GM12872 (cell line): ENCODE results near the gene MLLT3.

Source experiments
- CTCF ChIP-seq: IDR thresholded peaks from 3 replicates; pipeline ENCODE4 v1.5.1; 2011; ENCODE audit warnings: low read depth, mild to moderate bottlenecking, low read length, moderate library complexity; ENCODE audit not compliant: insufficient read depth

The MLLT3 gene

GRCh38 chr9:20335668-20336332, 286.5 kb downstream of the MLLT3 start:
- TF ChIP-seq CTCF: no peak

GRCh38 chr9:20333991-20334390, 288.3 kb downstream of the MLLT3 start:
- no peak for TF ChIP-seq CTCF

GRCh38 chr9:20331095-20331685, 291.1 kb downstream of the MLLT3 start:
- no peak for TF ChIP-seq CTCF

GRCh38 chr9:20330688-20331087, 291.6 kb downstream of the MLLT3 start:
- TF ChIP-seq CTCF: no peak

GRCh38 chr9:20326516-20326915, 295.8 kb downstream of the MLLT3 start:
- no peak for TF ChIP-seq CTCF

DNA sequence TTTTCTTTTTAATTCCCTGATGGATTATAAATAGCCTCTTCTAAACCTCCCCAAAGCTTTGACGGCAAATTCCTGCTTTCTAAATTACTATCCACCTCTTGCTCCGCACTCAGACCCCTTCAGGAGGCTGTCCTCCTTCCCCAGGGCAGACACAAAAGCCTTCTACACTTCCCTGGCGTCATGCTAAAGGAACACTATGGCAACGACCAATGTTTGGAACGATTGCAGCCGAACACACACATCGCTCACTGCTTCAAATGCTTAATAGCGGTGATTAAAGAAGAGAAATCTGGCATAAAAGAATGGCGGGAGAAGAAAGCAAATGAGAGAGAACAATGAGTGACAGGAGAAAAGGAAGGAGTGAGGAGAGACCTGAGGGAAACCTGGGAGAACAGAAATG, 297.3 kb downstream of the MLLT3 start:
- no peak for TF ChIP-seq CTCF

DNA sequence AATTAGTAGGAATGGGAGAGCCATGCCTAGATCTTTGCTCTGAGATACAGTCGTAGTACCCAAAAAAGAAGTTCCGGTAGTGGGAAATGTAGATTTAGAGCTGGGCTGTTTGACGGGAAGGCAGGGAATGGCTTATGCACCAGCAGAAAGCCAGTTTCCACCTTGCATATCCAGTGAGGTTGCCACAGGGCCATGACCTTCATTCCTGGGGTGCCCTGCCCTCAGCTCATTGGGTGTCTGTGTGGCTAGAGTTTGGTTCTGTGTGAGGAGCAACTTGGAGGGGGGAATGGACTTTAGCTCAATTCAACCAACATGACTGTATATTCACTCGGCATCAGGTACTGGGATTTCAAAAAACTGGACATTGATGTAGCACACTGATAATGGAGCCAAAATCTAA, 300.1 kb downstream of the MLLT3 start:
- TF ChIP-seq CTCF: no peak
